Measurements from ENCODE around the gene VEPH1.
"Not testable (repeated sequence)": the region's sequence is repeated elsewhere in the genome, so short reads cannot be mapped to it uniquely, and the experiment has no call there.

VEPH1 gene

DNA sequence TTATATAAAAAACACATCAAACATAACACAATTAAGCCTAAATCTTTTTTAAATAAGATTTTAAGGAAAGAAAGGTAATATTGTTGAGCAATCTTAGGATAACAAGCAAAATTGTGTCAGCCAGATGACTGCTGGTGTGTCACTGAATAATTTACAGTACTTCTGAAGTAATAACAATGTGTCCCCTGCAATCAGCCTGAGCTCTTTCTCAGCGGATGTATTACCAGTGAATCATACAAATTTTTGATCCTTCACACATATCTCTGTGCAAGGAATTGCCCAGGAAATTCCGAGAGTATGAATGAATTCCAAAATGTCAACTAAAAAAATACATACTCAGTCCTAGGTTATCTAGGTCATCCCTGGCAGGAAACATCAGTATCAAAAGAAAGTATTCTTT lies 143.2 kb downstream of the VEPH1 start:
- DNase-seq (ENCODE audit: low read depth, low spot score) = peak; percentile 14
- H3K27ac ChIP-seq = peak overlapping the region; percentile 66

- DNase-seq (ENCODE audit: low read depth, low spot score) = no peak
- H3K27ac ChIP-seq = no peak overlapping the region
Observed at GRCh38 chr3:157356541-157356940, 146.7 kb downstream of the VEPH1 start.

- no peak overlapping the region for H3K27ac ChIP-seq
- DNase-seq (ENCODE audit: low read depth, low spot score) = no peak
Observed at GRCh38 chr3:157355276-157355675, 147.9 kb downstream of the VEPH1 start.

DNA sequence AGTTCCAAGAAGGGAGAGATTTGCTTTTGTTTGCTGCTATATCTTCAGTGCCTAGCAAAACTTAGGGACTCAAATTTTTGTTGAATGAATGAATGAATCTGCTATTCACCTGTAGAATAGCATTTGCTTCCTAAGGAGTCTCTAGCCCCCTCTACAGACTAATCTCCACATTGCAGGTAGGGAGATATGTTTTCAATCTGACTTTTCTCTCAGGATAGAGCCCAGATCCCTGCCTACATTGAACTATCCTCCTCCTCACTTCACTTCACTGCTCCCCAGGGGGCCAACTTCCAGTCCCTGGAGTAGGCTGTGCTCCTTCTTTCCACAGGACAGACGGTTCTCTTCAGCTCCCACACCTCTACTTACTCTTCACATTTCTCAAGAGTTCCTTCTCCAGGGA lies 148.5 kb downstream of the VEPH1 start:
- DNase-seq (ENCODE audit: low read depth, low spot score) = no peak

GRCh38 chr3:157354254-157354653 lies 149.0 kb downstream of the VEPH1 start:
- DNase-seq (ENCODE audit: low read depth, low spot score) = no peak
- H3K27ac ChIP-seq = no peak overlapping the region

More for the DNA sequence above, 148.5 kb downstream of the VEPH1 start:
- no peak overlapping the region for H3K27ac ChIP-seq

DNA sequence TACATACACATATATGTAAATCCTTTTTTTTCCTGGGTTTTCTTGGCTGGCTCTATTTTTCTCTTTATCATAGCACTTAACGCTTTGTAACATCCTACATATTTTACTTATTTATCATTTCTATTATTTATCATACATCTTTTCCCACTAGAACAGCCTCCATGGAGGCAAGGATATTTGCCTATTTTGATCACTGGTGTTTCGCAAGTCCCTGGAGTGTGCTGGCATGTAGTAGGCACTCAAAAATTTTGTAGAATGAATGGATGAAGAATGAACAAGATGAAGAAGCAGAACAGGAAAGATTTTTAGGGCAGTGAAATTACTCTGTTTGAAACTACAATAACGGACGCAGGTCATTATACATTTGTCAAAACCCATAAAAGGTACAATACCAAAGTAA lies 149.6 kb downstream of the VEPH1 start:
- DNase-seq (ENCODE audit: low read depth, low spot score) = no peak
- no peak overlapping the region for H3K27ac ChIP-seq

- no peak for DNase-seq (ENCODE audit: low read depth, low spot score)
- no peak overlapping the region for H3K27ac ChIP-seq
Observed at GRCh38 chr3:157351981-157352380, 151.2 kb downstream of the VEPH1 start.

- DNase-seq (ENCODE audit: low read depth, low spot score); H3K27ac ChIP-seq: not testable (repeated sequence)
Observed at GRCh38 chr3:157350651-157351050, 152.6 kb downstream of the VEPH1 start.

DNA sequence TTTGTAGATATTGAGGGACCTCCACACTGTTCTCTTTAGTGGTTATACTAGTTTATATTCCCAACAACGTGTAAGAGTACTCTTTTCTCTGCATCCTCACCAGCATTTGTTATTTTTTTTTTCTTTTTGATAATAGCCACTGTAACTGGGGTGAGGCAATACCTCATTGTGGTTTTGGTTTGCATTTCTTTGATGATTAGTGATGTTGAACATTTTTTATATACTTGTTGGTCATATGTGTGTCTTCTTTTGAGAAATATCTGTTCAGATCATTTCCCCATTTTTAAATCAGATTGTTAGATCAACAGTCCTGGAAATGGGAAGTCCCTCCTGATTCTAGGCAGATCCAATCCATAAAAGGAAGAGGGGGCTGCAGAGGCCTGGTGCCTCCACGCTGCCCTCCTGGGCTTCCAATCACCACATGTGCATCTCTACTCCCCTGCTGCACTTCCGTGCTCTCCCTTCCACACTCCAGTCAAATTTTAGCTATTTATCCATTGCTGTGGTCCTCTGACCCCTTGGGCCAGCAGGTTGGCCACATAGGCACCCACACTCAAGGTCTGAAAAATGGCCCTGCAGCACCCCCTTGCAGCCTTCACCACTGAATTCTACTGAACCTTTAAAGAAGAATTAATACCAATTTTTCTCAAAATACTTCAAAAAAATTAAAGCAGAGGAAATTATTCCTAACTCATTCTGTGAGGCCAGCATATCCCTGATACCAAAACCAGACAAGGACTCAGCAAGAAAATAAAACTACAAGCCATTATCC lies 154.7 kb downstream of the VEPH1 start:
- H3K27ac ChIP-seq; DNase-seq (ENCODE audit: low read depth, low spot score): not testable (repeated sequence)

DNA sequence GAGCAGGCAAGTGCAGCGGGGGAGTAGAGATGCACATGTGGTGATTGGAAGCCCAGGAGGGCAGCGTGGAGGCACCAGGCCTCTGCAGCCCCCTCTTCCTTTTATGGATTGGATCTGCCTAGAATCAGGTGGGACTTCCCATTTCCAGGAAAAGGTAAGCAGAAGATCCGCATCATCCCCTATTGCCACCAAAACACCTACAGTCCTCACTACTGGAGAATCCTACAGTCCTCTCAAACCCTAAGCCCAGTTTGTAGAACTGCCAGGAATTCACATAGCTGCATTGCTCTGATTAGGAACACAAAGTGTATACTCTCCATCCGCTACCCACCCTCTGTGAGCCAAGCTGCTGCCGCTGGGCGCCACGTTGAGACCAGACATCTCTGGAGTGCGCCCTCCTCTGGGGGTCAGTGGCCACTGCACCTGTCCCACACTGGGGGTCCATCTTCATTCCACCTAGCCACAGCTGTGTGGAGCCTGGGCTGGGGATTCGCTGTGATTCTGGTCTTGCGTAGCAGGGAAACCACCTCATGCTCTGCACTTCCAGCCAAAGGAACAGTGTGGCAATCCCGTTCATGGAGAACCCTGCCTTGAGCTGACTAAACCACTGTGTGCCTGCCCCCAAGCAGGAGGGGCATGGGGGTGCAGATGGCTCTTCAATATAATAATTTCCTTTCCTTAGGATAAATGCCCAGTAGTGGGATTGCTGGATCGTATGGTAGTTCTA lies 155.5 kb downstream of the VEPH1 start:
- H3K27ac ChIP-seq = no peak overlapping the region
- no peak for DNase-seq (ENCODE audit: low read depth, low spot score)

GRCh38 chr3:157336252-157337009 lies 166.8 kb downstream of the VEPH1 start:
- DNase-seq (ENCODE audit: low read depth, low spot score) = no peak
- H3K27ac ChIP-seq = no peak overlapping the region

DNA sequence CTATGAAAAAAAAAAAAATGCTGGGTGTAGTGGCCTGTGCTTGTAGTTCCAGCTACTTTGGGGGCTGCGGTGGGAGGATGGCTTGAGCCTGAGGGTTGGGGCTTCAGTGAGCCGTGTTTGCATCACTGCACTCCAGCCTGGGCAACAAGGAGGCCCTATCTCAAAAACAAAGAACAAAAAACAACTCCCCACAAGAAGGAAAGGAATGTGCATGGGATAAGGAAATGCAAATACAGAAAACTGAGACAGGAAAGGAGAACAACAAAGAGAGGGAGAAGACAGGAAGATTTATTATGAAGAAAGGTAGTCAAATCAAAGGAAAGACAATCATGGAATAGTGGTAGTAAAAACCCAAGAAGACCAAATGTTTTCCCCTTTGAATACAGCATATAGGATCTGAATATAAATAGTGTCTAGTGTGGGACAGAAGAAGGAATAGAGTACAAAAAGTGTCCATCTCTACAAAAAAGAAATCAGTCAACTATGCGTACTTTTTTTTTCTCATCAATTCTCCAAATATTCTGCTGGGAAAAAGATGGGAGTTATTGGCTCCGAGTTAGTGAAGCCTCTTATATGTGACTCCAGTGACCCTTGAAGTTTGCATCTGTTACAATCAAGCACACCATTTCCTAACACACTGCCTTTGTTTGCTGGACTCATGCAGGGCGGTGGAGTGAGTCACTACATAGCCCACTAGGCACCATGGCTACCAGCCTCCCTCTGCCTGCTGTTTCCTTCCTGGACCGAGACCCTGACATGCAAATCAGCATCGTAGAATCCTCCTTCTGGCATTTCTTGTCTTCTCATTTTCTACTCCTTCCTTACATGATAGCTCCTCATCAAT lies 167.8 kb downstream of the VEPH1 start:
- H3K27ac ChIP-seq = no peak overlapping the region
- no peak for DNase-seq (ENCODE audit: low read depth, low spot score)

GRCh38 chr3:157333551-157333991 lies 169.6 kb downstream of the VEPH1 start:
- DNase-seq (ENCODE audit: low read depth, low spot score) = no peak
- no peak overlapping the region for H3K27ac ChIP-seq

DNA sequence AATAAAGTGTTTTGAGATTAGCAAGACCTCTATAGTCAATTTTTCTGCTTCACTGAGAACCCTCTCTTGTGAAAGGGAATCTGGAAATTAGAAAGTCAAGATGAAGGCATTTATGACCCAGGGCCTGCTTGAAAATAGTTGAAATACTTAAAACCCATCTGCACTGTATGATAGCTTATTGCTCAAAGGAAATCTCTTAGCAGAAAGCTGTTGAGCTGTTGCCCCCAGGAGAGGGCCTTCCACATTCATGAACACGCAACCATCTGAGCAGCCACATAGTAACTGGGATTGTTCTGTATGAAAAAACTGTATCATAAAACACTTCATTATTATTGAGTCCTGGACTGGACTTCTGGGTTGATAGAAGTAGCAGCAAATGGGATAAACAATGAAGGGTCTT lies 173.0 kb downstream of the VEPH1 start:
- H3K27ac ChIP-seq = no peak overlapping the region
- no peak for DNase-seq (ENCODE audit: low read depth, low spot score)

- no peak overlapping the region for H3K27ac ChIP-seq
- no peak for DNase-seq (ENCODE audit: low read depth, low spot score)
Observed at GRCh38 chr3:157329551-157329950, 173.7 kb downstream of the VEPH1 start.

DNA sequence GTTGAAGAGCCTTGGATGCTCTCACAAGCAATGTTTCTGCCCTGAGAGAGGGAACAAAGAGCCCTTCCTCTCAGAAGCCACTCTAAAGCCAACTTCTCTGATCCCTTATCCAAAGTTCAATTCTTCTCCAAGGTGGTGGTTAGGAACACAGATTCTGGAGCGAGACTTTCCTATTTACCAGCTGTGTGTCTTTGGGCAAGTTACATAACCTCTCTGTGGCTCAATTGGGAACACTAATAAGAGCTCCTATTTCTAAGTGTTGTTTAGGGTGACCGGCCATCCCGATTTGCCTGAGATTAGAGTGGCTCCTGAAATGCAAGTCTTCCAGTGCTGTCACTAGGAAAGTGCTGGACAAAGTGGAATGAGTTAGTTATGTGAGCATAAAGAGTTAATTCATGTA lies 175.4 kb downstream of the VEPH1 start:
- DNase-seq (ENCODE audit: low read depth, low spot score) = no peak
- H3K27ac ChIP-seq = no peak overlapping the region

DNA sequence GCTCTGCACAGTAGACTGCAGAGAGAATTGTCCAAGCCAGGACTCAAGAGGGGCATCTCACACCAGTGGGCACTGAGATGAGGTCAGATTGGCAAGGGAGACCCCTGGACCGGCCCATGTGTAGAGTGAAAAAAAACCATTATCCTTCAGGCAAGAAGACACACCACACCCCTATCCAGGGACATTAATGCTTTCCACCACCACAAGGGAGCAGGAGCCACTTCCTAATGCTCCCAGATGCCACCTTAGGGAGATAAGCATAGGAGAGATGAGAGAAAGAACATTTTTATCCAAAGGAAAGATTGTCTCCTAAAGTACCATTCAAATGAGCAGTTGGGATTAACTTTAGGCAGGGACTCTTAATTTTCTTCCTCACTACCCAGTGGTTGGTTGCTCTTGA lies 176.2 kb downstream of the VEPH1 start:
- H3K27ac ChIP-seq = no peak overlapping the region
- no peak for DNase-seq (ENCODE audit: low read depth, low spot score)

GRCh38 chr3:157324869-157325268 lies 178.3 kb downstream of the VEPH1 start:
- not testable (repeated sequence) for DNase-seq (ENCODE audit: low read depth, low spot score); H3K27ac ChIP-seq

DNA sequence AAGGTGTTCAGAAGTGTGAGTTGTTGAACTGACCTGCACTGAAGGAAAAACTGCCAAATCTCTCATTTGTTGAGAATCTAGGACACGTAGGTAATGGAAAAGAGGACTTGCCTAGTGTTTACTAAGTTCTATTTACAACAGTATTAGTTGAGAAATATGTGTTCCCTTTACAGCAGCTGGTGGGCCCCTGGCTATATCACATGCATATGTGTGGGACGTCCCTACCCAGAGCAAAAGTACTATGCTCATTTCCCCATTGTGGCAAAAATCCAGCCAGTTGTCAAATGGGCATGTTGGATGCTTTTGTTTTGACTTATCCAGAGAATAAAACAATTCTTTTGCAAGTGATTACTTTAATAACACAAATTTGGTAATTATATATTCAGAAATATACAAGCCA lies 179.9 kb downstream of the VEPH1 start:
- DNase-seq (ENCODE audit: low read depth, low spot score) = no peak
- no peak overlapping the region for H3K27ac ChIP-seq

GRCh38 chr3:157319672-157320071 lies 183.5 kb downstream of the VEPH1 start:
- DNase-seq (ENCODE audit: low read depth, low spot score) = no peak
- H3K27ac ChIP-seq = no peak overlapping the region
